ENCODE measurements around the gene PPP3CA.

- TF ChIP-seq EZH2 (IDR thresholded peaks at IDR 0.05; ENCODE audit: insufficient read depth, poor library complexity, severe bottlenecking) (no peak), EZH2phosphoT487 (IDR thresholded peaks at IDR 0.05; ENCODE audit: insufficient read depth, low read depth) (no peak)
Measured at GRCh38 chr4:101000496-101000895, 346.8 kb downstream of the PPP3CA start.
